Liver (tissue), 9 donors: ENCODE measurements around the gene ZFYVE26. TPM values are rescaled to one million over a fixed set of nuclear protein-coding genes. Genes with fewer than 3 reads are reported as not detected.

Source experiments
- DNase-seq: peaks from one replicate; pipeline ENCODE4 v3.0.0-alpha.2; 2017; ENCODE audit warnings: low spot score
- H3K27ac ChIP-seq, 2 donors: one replicate each; pipeline ENCODE4 v1.7.0; 2013; ENCODE audit warnings: inconsistent platforms in 2 of 2, low read length in 2 of 2, control low read depth in 1 of 2, low read depth in 1 of 2, mild to moderate bottlenecking in 1 of 2
- H3K27me3 ChIP-seq, 4 donors: one replicate each; pipeline versions ENCODE4 v1.6.1 to v1.7.0; 2013; ENCODE audit warnings: low read length in 3 of 4, inconsistent platforms in 1 of 4, mild to moderate bottlenecking in 1 of 4, moderate library complexity in 1 of 4; ENCODE audit not compliant: control insufficient read depth in 4 of 4, insufficient read depth in 4 of 4
- H3K36me3 ChIP-seq, 4 donors: one replicate each; pipeline versions ENCODE4 v1.6.1 to v1.7.0; 2013; ENCODE audit warnings: low read length in 3 of 4, mild to moderate bottlenecking in 3 of 4, low read depth in 1 of 4, moderate library complexity in 1 of 4; ENCODE audit not compliant: control insufficient read depth in 4 of 4, insufficient read depth in 3 of 4
- H3K4me1 ChIP-seq, 4 donors: one replicate each; pipeline versions ENCODE4 v1.6.1 to v1.7.0; 2013; ENCODE audit warnings: low read length in 3 of 4, mild to moderate bottlenecking in 3 of 4, moderate library complexity in 1 of 4; ENCODE audit not compliant: control insufficient read depth in 4 of 4, insufficient read depth in 4 of 4
- H3K4me3 ChIP-seq, 3 donors: one replicate each; pipeline versions ENCODE4 v1.6.1 to v1.7.0; 2013; ENCODE audit warnings: low read length in 3 of 3, control low read depth in 1 of 3, low read depth in 1 of 3, mild to moderate bottlenecking in 1 of 3
- H3K9ac ChIP-seq, 2 donors: one replicate each; pipeline ENCODE4 v1.7.0; 2013; ENCODE audit warnings: low read length in 2 of 2, mild to moderate bottlenecking in 2 of 2, moderate library complexity in 2 of 2, control low read depth in 1 of 2, low read depth in 1 of 2
- H3K9me3 ChIP-seq, 4 donors: one replicate each; pipeline versions ENCODE4 v1.6.1 to v1.7.0; 2013; ENCODE audit warnings: low read length in 3 of 4; ENCODE audit not compliant: control insufficient read depth in 4 of 4
- HNF4A ChIP-seq, 2 donors: conservative IDR thresholded peaks; 2 replicates each; pipeline ENCODE4 v1.6.1; 2016; ENCODE audit warnings: antibody characterized with exemption in 2 of 2, mild to moderate bottlenecking in 2 of 2
- HNF4G ChIP-seq: IDR thresholded peaks from 2 replicates; pipeline ENCODE4 v1.6.1; 2016; ENCODE audit warnings: antibody characterized with exemption
- JUND ChIP-seq, 2 donors: IDR thresholded peaks; 2 replicates each; pipeline ENCODE4 v1.6.1; 2016; ENCODE audit warnings: antibody characterized with exemption in 2 of 2
- RAD21 ChIP-seq, 2 donors: IDR thresholded peaks; 2 replicates each; pipeline ENCODE4 v1.6.1; 2016; ENCODE audit warnings: antibody characterized with exemption in 2 of 2, mild to moderate bottlenecking in 2 of 2
- RXRA ChIP-seq, 2 donors: IDR thresholded peaks; 2 replicates each; pipeline ENCODE4 v1.6.1; 2017 to 2018; ENCODE audit warnings: antibody characterized with exemption in 2 of 2, mild to moderate bottlenecking in 1 of 2
- SP1 ChIP-seq: IDR thresholded peaks from 2 replicates; pipeline ENCODE4 v1.6.1; 2018; ENCODE audit warnings: antibody characterized with exemption, mild to moderate bottlenecking
- TAF1 ChIP-seq: conservative IDR thresholded peaks from 2 replicates; pipeline ENCODE4 v1.6.1; 2016; ENCODE audit warnings: antibody characterized with exemption, mild to moderate bottlenecking
- YY1 ChIP-seq: IDR thresholded peaks from 2 replicates; pipeline ENCODE4 v1.6.1; 2016; ENCODE audit warnings: antibody characterized with exemption, mild to moderate bottlenecking
- WGBS: extraction: QIAGEN DNeasy Blood & Tissue Kit; methylation state at CpG from one replicate; pipeline ENCODE4 v1.1.7; 2013; 5-methylcytosine and 5-hydroxymethylcytosine counted together
- polyA plus RNA-seq, 2 donors: library from polyadenylated mRNA; stranded (reverse) in 1 of 2; unstranded in 1 of 2; fragments of 200-250 nt in 1 of 2; fragments of >200 nt in 1 of 2; fragmentation: Nextera tagmentation in 1 of 2; extraction: Ambion mirVana in 1 of 2; gene quantifications; one replicate each; pipeline versions ENCODE4 v1.2.1 to v1.2.3, GENCODE V29; 2013 to 2015
- total RNA-seq, 2 donors: library from RNA; depleted of rRNA; stranded (reverse); fragments of >200 nt; gene quantifications; one replicate each; pipeline ENCODE4 v1.2.3, GENCODE V29; 2014
- TF ChIP-seq, protein P1 (sequence below): IDR thresholded peaks from 2 replicates; pipeline ENCODE4 v1.6.1; 2016; ENCODE audit warnings: antibody characterized with exemption
- TF ChIP-seq, protein P2 (sequence below): fragments of 150-350 bp; IDR thresholded peaks from 2 replicates; pipeline ENCODE4 v1.5.1; 2017; ENCODE audit warnings: improper control_type of control experiment, low read depth, low read length; ENCODE audit not compliant: missing input control
- TF ChIP-seq, protein P3 (sequence below): IDR thresholded peaks from 2 replicates; pipeline ENCODE4 v1.6.1; 2016; ENCODE audit warnings: antibody characterized with exemption
- TF ChIP-seq, protein P4 (sequence below): IDR thresholded peaks from 2 replicates; pipeline ENCODE4 v1.6.1; 2016; ENCODE audit warnings: antibody characterized with exemption, mild to moderate bottlenecking
- TF ChIP-seq, protein P5 (sequence below): IDR thresholded peaks from 2 replicates; pipeline ENCODE4 v1.6.1; 2016; ENCODE audit warnings: antibody characterized with exemption
- donor health status: healthy.
- donor health status: healthy.
- donor health status: healthy.
- donor health status: healthy.
- donor health status: healthy.

The ZFYVE26 gene
- total and polyA plus RNA-seq, 4 donors = 2.4 to 17.2 (median 7.7) TPM

DNA sequence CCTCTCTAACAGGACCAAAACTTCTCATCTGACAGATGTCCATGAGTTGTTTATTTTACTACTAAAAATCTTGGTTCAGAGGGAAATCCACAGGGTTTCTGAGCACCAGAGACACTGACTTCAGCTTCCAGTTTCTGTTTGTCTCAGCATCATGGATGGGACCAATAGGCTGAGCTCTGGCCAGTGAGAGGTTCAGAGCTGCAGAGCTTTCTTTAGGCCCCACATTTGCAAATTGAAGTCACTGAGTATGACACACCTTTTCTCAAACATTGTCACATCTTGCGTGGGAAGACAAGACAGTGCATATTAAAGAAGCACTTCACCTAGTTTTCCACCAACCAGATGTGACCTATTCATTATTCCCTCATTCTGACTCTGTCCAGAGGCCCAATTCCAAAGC is 69.5 kb downstream of the ZFYVE26 start:
- no peaks in the 10 kb centered on the region for H3K4me1 ChIP-seq
- H3K4me3 ChIP-seq = no peak overlapping the region
- TF ChIP-seq, protein P1, sequence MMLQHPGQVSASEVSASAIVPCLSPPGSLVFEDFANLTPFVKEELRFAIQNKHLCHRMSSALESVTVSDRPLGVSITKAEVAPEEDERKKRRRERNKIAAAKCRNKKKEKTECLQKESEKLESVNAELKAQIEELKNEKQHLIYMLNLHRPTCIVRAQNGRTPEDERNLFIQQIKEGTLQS = no peak
- TF ChIP-seq TAF1 = no peak
- TF ChIP-seq, protein P2, sequence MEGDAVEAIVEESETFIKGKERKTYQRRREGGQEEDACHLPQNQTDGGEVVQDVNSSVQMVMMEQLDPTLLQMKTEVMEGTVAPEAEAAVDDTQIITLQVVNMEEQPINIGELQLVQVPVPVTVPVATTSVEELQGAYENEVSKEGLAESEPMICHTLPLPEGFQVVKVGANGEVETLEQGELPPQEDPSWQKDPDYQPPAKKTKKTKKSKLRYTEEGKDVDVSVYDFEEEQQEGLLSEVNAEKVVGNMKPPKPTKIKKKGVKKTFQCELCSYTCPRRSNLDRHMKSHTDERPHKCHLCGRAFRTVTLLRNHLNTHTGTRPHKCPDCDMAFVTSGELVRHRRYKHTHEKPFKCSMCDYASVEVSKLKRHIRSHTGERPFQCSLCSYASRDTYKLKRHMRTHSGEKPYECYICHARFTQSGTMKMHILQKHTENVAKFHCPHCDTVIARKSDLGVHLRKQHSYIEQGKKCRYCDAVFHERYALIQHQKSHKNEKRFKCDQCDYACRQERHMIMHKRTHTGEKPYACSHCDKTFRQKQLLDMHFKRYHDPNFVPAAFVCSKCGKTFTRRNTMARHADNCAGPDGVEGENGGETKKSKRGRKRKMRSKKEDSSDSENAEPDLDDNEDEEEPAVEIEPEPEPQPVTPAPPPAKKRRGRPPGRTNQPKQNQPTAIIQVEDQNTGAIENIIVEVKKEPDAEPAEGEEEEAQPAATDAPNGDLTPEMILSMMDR = no peak
- no peak for TF ChIP-seq HNF4A (conservative IDR thresholded peaks at IDR 0.05)
- TF ChIP-seq SP1 = no peak
- no peak for TF ChIP-seq JUND (IDR thresholded peaks at IDR 0.05)
- TF ChIP-seq RXRA (IDR thresholded peaks at IDR 0.05) = no peak
- TF ChIP-seq, protein P3, sequence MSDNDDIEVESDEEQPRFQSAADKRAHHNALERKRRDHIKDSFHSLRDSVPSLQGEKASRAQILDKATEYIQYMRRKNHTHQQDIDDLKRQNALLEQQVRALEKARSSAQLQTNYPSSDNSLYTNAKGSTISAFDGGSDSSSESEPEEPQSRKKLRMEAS = no peak
- TF ChIP-seq, protein P4, sequence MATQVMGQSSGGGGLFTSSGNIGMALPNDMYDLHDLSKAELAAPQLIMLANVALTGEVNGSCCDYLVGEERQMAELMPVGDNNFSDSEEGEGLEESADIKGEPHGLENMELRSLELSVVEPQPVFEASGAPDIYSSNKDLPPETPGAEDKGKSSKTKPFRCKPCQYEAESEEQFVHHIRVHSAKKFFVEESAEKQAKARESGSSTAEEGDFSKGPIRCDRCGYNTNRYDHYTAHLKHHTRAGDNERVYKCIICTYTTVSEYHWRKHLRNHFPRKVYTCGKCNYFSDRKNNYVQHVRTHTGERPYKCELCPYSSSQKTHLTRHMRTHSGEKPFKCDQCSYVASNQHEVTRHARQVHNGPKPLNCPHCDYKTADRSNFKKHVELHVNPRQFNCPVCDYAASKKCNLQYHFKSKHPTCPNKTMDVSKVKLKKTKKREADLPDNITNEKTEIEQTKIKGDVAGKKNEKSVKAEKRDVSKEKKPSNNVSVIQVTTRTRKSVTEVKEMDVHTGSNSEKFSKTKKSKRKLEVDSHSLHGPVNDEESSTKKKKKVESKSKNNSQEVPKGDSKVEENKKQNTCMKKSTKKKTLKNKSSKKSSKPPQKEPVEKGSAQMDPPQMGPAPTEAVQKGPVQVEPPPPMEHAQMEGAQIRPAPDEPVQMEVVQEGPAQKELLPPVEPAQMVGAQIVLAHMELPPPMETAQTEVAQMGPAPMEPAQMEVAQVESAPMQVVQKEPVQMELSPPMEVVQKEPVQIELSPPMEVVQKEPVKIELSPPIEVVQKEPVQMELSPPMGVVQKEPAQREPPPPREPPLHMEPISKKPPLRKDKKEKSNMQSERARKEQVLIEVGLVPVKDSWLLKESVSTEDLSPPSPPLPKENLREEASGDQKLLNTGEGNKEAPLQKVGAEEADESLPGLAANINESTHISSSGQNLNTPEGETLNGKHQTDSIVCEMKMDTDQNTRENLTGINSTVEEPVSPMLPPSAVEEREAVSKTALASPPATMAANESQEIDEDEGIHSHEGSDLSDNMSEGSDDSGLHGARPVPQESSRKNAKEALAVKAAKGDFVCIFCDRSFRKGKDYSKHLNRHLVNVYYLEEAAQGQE = no peak
- TF ChIP-seq, protein P5, sequence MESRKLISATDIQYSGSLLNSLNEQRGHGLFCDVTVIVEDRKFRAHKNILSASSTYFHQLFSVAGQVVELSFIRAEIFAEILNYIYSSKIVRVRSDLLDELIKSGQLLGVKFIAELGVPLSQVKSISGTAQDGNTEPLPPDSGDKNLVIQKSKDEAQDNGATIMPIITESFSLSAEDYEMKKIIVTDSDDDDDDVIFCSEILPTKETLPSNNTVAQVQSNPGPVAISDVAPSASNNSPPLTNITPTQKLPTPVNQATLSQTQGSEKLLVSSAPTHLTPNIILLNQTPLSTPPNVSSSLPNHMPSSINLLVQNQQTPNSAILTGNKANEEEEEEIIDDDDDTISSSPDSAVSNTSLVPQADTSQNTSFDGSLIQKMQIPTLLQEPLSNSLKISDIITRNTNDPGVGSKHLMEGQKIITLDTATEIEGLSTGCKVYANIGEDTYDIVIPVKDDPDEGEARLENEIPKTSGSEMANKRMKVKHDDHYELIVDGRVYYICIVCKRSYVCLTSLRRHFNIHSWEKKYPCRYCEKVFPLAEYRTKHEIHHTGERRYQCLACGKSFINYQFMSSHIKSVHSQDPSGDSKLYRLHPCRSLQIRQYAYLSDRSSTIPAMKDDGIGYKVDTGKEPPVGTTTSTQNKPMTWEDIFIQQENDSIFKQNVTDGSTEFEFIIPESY = no peak
- 97% methylated on average over 1 of the region's 1 CpG for WGBS
- no peaks in the 10 kb centered on the region for H3K27me3 ChIP-seq
- DNase-seq = no peak
- no peak overlapping the region for H3K27ac ChIP-seq
- H3K9me3 ChIP-seq = no peaks in the 10 kb centered on the region
- no peak overlapping the region for H3K9ac ChIP-seq
- peaks cover 3 to 38% (median 25%) of the 10 kb centered on the region in 4 donors for H3K36me3 ChIP-seq

DNA sequence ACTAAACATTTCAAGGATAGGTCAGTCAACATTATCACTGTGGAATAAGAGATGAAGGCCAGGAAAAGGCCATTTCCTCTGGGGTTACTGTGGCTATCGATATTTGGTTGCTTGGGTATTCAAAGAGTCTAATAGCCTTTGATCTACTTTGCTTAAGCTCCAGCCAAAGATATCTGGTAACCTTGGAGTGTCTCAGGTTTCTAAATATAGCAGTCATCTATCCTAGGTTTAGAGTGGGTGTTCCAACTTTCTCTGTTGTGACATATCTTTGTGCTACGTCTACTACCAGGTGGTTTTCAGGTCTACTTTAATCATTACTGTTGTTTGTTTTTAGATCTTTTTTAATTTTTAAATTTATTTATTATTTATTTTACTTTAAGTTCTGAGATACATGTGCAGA is 72.3 kb downstream of the ZFYVE26 start:
- Histone ChIP-seq H3K9me3 (no peaks in the 10 kb centered on the region), H3K36me3 (peaks cover 0 to 16% (median 9%) of the 10 kb centered on the region in 4 donors)
- 76% methylated on average over 2 of the region's 2 CpGs for WGBS

More for the DNA sequence above, 72.3 kb downstream of the ZFYVE26 start:
- Histone ChIP-seq H3K27ac (no peak overlapping the region), H3K27me3 (no peaks in the 10 kb centered on the region), H3K4me3 (no peak overlapping the region), H3K9ac (no peak overlapping the region), H3K4me1 (peaks cover 0 to 5% (median under 1%) of the 10 kb centered on the region in 4 donors)
- DNase-seq = no peak
- TF ChIP-seq JUND (IDR thresholded peaks at IDR 0.05) = no peak
- no peak for TF ChIP-seq YY1
- no peak for TF ChIP-seq RAD21 (IDR thresholded peaks at IDR 0.05)
- TF ChIP-seq, protein P3 = no peak
- TF ChIP-seq HNF4G = no peak
- TF ChIP-seq, protein P5 = no peak
